Activated effector memory CD4-positive, alpha-beta T cell treated with Interleukin-2 at 50 U/mL for 16 hours (primary cell): ENCODE data around the gene S1PR4.
"Not testable (repeated sequence)": the region's sequence is repeated elsewhere in the genome, so short reads cannot be mapped to it uniquely, and the experiment has no call there.

Experiments
- DNase-seq: peaks from one replicate; pipeline ENCODE4 v3.0.0-alpha.2; 2020

S1PR4 gene

GRCh38 chr19:3196064-3196932 is 17.7 kb downstream of the S1PR4 start:
- no peak for DNase-seq

GRCh38 chr19:3196933-3197205 is 18.3 kb downstream of the S1PR4 start:
- DNase-seq: no peak

GRCh38 chr19:3198901-3199700 is 20.5 kb downstream of the S1PR4 start:
- DNase-seq: no peak

- DNase-seq: no peak
Observed at GRCh38 chr19:3201072-3201700, 22.6 kb downstream of the S1PR4 start.

GRCh38 chr19:3201911-3202310 is 23.3 kb downstream of the S1PR4 start:
- no peak for DNase-seq

- no peak for DNase-seq
Observed at GRCh38 chr19:3202346-3202745, 23.8 kb downstream of the S1PR4 start.

- not testable (repeated sequence) for DNase-seq
Observed at GRCh38 chr19:3202895-3203294, 24.3 kb downstream of the S1PR4 start.

GRCh38 chr19:3203805-3204645 is 25.5 kb downstream of the S1PR4 start:
- no peak for DNase-seq

- no peak for DNase-seq
Observed at GRCh38 chr19:3204646-3205275, 26.2 kb downstream of the S1PR4 start.

- DNase-seq: no peak
Observed at GRCh38 chr19:3206216-3206953, 27.8 kb downstream of the S1PR4 start.

- DNase-seq: no peak
Observed at GRCh38 chr19:3207461-3208242, 29.1 kb downstream of the S1PR4 start.

GRCh38 chr19:3208317-3209207 is 30.0 kb downstream of the S1PR4 start:
- no peak for DNase-seq

GRCh38 chr19:3210347-3211017 is 31.9 kb downstream of the S1PR4 start:
- peak; percentile 52 for DNase-seq

- no peak for DNase-seq
Observed at GRCh38 chr19:3211191-3211590, 32.6 kb downstream of the S1PR4 start.

- no peak for DNase-seq
Observed at GRCh38 chr19:3213159-3213558, 34.6 kb downstream of the S1PR4 start.

GRCh38 chr19:3216874-3217273 is 38.3 kb downstream of the S1PR4 start:
- DNase-seq: no peak

- DNase-seq: no peak
Observed at GRCh38 chr19:3220576-3220975, 42.0 kb downstream of the S1PR4 start.

GRCh38 chr19:3221576-3221975 is 43.0 kb downstream of the S1PR4 start:
- not testable (repeated sequence) for DNase-seq

GRCh38 chr19:3222709-3223108 is 44.1 kb downstream of the S1PR4 start:
- no peak for DNase-seq
